ENCODE data around the gene FGFRL1. TPM values are rescaled to one million over a fixed set of nuclear protein-coding genes. Genes with fewer than 3 reads are reported as not detected.

Gene FGFRL1
- total and polyA plus RNA-seq, 2 of the 13 experiments (the other 11 are each of a cell fraction or from before 2014, with no cell fraction given), result 19.1 to 30.6 TPM

DNA sequence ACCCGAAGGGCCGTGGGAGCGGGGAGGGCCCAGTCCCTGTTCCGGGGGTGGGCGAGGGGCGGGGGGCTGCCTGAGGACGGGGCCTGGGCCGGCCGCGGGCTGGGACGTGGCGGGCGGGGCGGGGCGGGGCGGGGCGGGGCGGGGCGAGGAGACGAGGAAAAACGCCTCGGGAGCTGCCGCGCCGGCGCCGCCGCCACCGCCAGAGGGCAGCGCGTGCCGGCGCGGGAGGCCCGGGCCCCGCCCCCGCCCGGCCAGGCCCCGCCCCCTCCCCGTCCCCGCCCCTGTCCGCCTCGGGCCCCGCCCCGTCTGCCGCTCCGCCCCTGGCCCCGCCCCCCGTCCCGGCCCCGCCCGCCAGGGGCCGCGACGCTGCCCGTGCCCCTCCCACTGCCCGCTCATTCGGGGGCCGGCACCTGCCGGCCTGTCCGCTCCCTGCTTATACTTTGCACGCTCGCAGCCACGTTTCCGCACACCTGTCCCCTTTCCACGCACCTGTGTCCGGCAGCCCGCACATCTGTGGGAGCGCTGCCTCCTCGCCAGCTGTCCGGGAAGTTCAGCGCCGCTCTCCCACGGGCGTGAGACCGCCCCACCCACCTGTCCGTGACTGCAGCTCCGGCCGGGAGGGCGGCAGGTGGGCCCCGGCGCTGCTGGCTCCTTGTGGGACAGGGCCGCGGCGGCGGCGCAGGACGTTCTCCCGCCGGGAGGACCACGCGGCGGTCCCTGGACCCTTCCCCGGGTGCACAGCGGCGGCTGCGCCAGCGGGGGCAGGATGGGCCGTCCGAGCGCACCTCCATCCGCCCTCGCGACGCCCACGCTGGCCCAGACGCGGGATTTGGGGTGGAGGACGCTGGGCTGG is 1.7 kb upstream of the FGFRL1 start (continued):
- peak; percentile 40; the same call in 1 of the 2 replicates for TF ChIP-seq ZNF160 (CRISPR knock-in tag; IDR thresholded peaks at IDR 0.05)
- TF ChIP-seq ZNF296 (CRISPR knock-in tag; conservative IDR thresholded peaks at IDR 0.05), result no peak
- TF ChIP-seq, protein P1, sequence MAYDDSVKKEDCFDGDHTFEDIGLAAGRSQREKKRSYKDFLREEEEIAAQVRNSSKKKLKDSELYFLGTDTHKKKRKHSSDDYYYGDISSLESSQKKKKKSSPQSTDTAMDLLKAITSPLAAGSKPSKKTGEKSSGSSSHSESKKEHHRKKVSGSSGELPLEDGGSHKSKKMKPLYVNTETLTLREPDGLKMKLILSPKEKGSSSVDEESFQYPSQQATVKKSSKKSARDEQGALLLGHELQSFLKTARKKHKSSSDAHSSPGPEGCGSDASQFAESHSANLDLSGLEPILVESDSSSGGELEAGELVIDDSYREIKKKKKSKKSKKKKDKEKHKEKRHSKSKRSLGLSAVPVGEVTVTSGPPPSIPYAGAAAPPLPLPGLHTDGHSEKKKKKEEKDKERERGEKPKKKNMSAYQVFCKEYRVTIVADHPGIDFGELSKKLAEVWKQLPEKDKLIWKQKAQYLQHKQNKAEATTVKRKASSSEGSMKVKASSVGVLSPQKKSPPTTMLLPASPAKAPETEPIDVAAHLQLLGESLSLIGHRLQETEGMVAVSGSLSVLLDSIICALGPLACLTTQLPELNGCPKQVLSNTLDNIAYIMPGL (CRISPR knock-in tag; IDR thresholded peaks at IDR 0.05; ENCODE audit: borderline replicate concordance in 1 of 2, low read depth in 1 of 2), result no peak; a peak in 1 of 4 replicates
- no peak for TF ChIP-seq JDP2 (CRISPR knock-in tag; IDR thresholded peaks at IDR 0.05; ENCODE audit: borderline replicate concordance)
- TF ChIP-seq, protein P2, sequence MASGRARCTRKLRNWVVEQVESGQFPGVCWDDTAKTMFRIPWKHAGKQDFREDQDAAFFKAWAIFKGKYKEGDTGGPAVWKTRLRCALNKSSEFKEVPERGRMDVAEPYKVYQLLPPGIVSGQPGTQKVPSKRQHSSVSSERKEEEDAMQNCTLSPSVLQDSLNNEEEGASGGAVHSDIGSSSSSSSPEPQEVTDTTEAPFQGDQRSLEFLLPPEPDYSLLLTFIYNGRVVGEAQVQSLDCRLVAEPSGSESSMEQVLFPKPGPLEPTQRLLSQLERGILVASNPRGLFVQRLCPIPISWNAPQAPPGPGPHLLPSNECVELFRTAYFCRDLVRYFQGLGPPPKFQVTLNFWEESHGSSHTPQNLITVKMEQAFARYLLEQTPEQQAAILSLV (CRISPR knock-in tag; IDR thresholded peaks at IDR 0.05; ENCODE audit: borderline replicate concordance), result no peak
- TF ChIP-seq, protein P3, sequence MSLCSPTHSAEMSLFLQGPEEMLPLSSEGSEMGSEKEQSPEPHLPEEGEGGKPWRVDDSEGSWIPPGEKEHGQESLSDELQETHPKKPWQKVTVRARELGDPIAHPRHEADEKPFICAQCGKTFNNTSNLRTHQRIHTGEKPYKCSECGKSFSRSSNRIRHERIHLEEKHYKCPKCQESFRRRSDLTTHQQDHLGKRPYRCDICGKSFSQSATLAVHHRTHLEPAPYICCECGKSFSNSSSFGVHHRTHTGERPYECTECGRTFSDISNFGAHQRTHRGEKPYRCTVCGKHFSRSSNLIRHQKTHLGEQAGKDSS (CRISPR knock-in tag; IDR thresholded peaks at IDR 0.05; ENCODE audit: borderline replicate concordance, low read depth), result no peak
- TF ChIP-seq AHR (CRISPR knock-in tag; IDR thresholded peaks at IDR 0.05), result no peak
- no peak for TF ChIP-seq ZNF251 (CRISPR knock-in tag; IDR thresholded peaks at IDR 0.05)
- no peak for TF ChIP-seq MYNN (CRISPR knock-in tag; IDR thresholded peaks at IDR 0.05; ENCODE audit: low read depth)
- TF ChIP-seq SIN3B (IDR thresholded peaks at IDR 0.05; ENCODE audit: low read length), result no peak
- no peak for TF ChIP-seq ZNF572 (CRISPR knock-in tag; IDR thresholded peaks at IDR 0.05)
- no peak for TF ChIP-seq ZFP82 (CRISPR knock-in tag; IDR thresholded peaks at IDR 0.05; ENCODE audit: borderline replicate concordance)
- no peak for TF ChIP-seq ZNF383 (CRISPR knock-in tag; IDR thresholded peaks at IDR 0.05; ENCODE audit: borderline replicate concordance)
- TF ChIP-seq, protein P4, sequence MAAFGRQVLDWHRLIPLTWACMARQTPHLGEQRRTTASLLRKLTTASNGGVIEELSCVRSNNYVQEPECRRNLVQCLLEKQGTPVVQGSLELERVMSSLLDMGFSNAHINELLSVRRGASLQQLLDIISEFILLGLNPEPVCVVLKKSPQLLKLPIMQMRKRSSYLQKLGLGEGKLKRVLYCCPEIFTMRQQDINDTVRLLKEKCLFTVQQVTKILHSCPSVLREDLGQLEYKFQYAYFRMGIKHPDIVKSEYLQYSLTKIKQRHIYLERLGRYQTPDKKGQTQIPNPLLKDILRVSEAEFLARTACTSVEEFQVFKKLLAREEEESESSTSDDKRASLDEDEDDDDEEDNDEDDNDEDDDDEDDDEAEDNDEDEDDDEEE (CRISPR knock-in tag; IDR thresholded peaks at IDR 0.05), result 0 out of 2 replicates have a peak, but pooled peaks have one; percentile 22
- TF ChIP-seq NFE2L2 (IDR thresholded peaks at IDR 0.05; ENCODE audit: low read length), result no peak
- TF ChIP-seq, protein P5, sequence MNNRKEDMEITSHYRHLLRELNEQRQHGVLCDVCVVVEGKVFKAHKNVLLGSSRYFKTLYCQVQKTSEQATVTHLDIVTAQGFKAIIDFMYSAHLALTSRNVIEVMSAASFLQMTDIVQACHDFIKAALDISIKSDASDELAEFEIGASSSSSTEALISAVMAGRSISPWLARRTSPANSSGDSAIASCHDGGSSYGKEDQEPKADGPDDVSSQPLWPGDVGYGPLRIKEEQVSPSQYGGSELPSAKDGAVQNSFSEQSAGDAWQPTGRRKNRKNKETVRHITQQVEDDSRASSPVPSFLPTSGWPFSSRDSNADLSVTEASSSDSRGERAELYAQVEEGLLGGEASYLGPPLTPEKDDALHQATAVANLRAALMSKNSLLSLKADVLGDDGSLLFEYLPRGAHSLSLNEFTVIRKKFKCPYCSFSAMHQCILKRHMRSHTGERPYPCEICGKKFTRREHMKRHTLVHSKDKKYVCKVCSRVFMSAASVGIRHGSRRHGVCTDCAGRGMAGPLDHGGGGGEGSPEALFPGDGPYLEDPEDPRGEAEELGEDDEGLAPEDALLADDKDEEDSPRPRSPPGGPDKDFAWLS (CRISPR knock-in tag; IDR thresholded peaks at IDR 0.05; ENCODE audit: borderline replicate concordance), result no peak
- TF ChIP-seq, protein P6, sequence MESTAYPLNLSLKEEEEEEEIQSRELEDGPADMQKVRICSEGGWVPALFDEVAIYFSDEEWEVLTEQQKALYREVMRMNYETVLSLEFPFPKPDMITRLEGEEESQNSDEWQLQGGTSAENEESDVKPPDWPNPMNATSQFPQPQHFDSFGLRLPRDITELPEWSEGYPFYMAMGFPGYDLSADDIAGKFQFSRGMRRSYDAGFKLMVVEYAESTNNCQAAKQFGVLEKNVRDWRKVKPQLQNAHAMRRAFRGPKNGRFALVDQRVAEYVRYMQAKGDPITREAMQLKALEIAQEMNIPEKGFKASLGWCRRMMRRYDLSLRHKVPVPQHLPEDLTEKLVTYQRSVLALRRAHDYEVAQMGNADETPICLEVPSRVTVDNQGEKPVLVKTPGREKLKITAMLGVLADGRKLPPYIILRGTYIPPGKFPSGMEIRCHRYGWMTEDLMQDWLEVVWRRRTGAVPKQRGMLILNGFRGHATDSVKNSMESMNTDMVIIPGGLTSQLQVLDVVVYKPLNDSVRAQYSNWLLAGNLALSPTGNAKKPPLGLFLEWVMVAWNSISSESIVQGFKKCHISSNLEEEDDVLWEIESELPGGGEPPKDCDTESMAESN (CRISPR knock-in tag; conservative IDR thresholded peaks at IDR 0.05), result no peak
- no peak for TF ChIP-seq U2AF2 (IDR thresholded peaks at IDR 0.05; ENCODE audit: low read depth, low read length)
- no peak for TF ChIP-seq KAT8 (CRISPR knock-in tag; IDR thresholded peaks at IDR 0.05)
- TF ChIP-seq ZNF432 (CRISPR knock-in tag; IDR thresholded peaks at IDR 0.05; ENCODE audit: borderline replicate concordance), result no peak

Data from HepG2 (cell line).